ENCODE results near the gene PLCB4.

The PLCB4 gene

DNA sequence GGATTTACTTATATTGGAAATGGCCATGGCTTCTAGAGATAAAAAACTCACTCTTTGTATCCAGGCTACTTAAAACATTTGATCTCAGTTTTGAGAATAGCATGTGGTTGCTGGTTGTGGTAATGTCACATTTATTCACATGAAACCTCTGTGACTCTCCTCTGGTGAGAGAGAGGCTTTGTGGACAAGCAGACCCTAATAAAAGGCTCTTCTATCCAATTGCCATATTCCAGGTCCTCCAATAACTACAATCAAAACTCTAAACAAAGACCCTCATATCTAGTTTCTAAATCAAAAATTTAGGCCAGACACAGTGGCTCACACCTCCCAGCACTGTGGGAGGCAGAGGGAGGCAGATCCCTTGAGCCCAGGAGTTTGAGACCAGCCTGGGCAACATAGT, 269.2 kb downstream of the PLCB4 start:
- in situ Hi-C loops (cut with HindIII; ENCODE audit: low sequenced_read_pairs): no loop called here
- no peak for TF ChIP-seq CTCF (IDR thresholded peaks at IDR 0.05; ENCODE audit: low read depth, low read length, missing control alignments)
- H3K4me3 ChIP-seq (ENCODE audit: low read depth, low read length): no peak overlapping the region
- DNase-seq (ENCODE audit: low read depth): no peak

DNA sequence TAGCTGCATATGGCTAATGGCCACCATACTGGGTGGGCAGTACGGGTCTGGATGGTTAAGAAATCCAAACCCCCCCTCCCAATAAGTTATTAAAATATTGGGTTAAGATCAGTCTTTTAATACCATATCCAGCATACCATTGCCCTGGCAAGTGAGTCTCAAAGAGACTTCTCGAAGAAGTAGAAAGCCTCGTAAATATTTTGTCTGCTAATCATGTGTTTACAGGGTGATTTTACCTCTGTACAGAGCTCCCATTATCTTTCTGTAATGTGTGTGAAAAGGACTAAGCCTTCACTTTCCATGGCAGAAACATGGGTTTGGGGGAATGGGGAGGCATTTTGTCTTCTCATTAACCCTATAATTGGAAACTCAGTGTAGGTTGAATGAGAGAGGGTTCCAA, 270.8 kb downstream of the PLCB4 start:
- no peak for TF ChIP-seq CTCF (IDR thresholded peaks at IDR 0.05; ENCODE audit: low read depth, low read length, missing control alignments)
- no peak overlapping the region for H3K4me3 ChIP-seq (ENCODE audit: low read depth, low read length)
- no peak for DNase-seq (ENCODE audit: low read depth)
- in situ Hi-C loops (cut with HindIII; ENCODE audit: low sequenced_read_pairs): no loop called here

DNA sequence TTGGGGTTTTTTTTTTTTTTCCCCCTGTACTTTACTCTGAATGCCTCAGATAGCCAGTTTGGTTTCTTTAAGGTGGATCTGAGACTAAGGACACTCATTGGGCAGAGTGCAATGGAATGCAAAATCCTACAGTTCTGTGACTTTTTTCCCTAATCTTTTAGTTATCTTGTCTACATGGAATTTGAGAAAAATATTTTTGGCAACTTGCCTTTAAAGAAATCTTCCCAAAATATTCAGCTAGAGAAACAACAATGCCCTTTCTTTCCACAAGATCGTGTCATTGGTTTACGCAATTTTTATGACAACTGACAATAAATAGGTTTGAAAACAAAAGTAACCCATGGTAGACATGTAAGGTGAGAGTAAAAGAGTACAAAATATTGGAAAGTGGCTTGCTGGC, 273.8 kb downstream of the PLCB4 start:
- no peak for TF ChIP-seq CTCF (IDR thresholded peaks at IDR 0.05; ENCODE audit: low read depth, low read length, missing control alignments)
- in situ Hi-C loops (cut with HindIII; ENCODE audit: low sequenced_read_pairs): no loop called here
- DNase-seq (ENCODE audit: low read depth): no peak
- no peak overlapping the region for H3K4me3 ChIP-seq (ENCODE audit: low read depth, low read length)

GRCh38 chr20:9344083-9344920, 275.4 kb downstream of the PLCB4 start:
- H3K4me3 ChIP-seq (ENCODE audit: low read depth, low read length): no peak overlapping the region
- in situ Hi-C loops (cut with HindIII; ENCODE audit: low sequenced_read_pairs): no loop called here
- no peak for TF ChIP-seq CTCF (IDR thresholded peaks at IDR 0.05; ENCODE audit: low read depth, low read length, missing control alignments)
- no peak for DNase-seq (ENCODE audit: low read depth)

GRCh38 chr20:9348316-9348715, 279.4 kb downstream of the PLCB4 start:
- in situ Hi-C loops (cut with HindIII; ENCODE audit: low sequenced_read_pairs): no loop called here
- DNase-seq (ENCODE audit: low read depth): no peak
- H3K4me3 ChIP-seq (ENCODE audit: low read depth, low read length): no peak overlapping the region
- TF ChIP-seq CTCF (IDR thresholded peaks at IDR 0.05; ENCODE audit: low read depth, low read length, missing control alignments): no peak

DNA sequence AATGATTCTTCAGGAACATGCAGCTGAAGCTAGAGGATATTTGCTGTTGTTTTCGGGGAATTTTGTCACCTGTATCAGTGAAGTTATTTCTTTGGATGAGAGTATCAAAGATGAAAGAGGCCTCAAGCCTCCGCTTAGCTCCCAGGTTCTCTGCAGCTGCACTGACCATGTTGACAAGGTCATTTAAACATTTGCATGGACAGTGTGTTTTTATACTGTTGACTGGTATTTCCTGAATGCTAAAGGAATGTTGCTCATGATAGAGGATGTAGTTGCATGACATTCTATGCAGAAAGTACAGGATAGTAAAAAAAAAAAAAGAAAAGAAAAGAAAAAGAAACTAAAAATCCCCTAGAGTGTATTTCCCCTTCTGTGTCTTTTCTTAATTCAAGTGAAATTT, 279.9 kb downstream of the PLCB4 start:
- in situ Hi-C loops (cut with HindIII; ENCODE audit: low sequenced_read_pairs): no loop called here
- DNase-seq (ENCODE audit: low read depth): no peak
- H3K4me3 ChIP-seq (ENCODE audit: low read depth, low read length): no peak overlapping the region
- no peak for TF ChIP-seq CTCF (IDR thresholded peaks at IDR 0.05; ENCODE audit: low read depth, low read length, missing control alignments)

Measured in astrocyte of the cerebellum (primary cell).